ENCODE measurements around the gene LPAR5. TPM values are rescaled to one million over a fixed set of nuclear protein-coding genes. Genes with fewer than 3 reads are reported as not detected.

The LPAR5 gene
- total and polyA plus RNA-seq, 2 donors from 2014 or later = 0.97 to 4.9 TPM

GRCh38 chr12:6647083-6647604 lies 11.4 kb upstream of the LPAR5 start, which contains the start of gene ACRBP:
Gene ACRBP, minus strand, starts transcription at chr12:6647432. Its CDS starts 66 bp downstream, at chr12:6647366.
- intact Hi-C loops (cut with DNase I) = no loop called here
- TF ChIP-seq CTCF (IDR thresholded peaks at IDR 0.05; ENCODE audit: borderline replicate concordance, extremely low read depth, insufficient read depth) = no peak
- FAIRE-seq (no peak), DNase-seq (peak; percentile 72 to 90 (median 84))
- Histone ChIP-seq H3K27me3 (ENCODE audit: control insufficient read depth, insufficient read depth, low read length) (no peaks in the 10 kb centered on the region), H3K9me3 (ENCODE audit: control insufficient read depth in 2 of 3, insufficient read depth in 1 of 3, low read length in 3 of 3) (no peaks in the 10 kb centered on the region), H3K9ac (ENCODE audit: low read length in 3 of 3) (peak within 1 kb of the TSS in 1 of 3 donors; percentile 73), H3K36me3 (ENCODE audit: control insufficient read depth in 2 of 3, insufficient read depth in 3 of 3, low read length in 3 of 3) (peaks cover 3 to 21% (median 14%) of the 10 kb centered on the region in 3 donors), H3K4me1 (ENCODE audit: control insufficient read depth in 2 of 3, insufficient read depth in 2 of 3, low read depth in 1 of 3, low read length in 3 of 3) (peaks cover 0 to 4% (median 0%) of the 10 kb centered on the region in 3 donors), H3K4me3 (ENCODE audit: low read length in 3 of 3) (peak within 1 kb of the TSS; percentile 28 to 51 (median 46)), H3K27ac (ENCODE audit: low read depth in 2 of 2, low read length in 2 of 2) (no peak within 1 kb of the TSS)

- H3K4me3 ChIP-seq (ENCODE audit: low read length in 3 of 3) = peak overlapping the region in 2 of 3 donors; percentile 46 to 51
- no peak for DNase-seq
- no peak for FAIRE-seq
- no peaks in the 10 kb centered on the region for H3K27me3 ChIP-seq (ENCODE audit: control insufficient read depth, insufficient read depth, low read length)
- TF ChIP-seq CTCF (IDR thresholded peaks at IDR 0.05; ENCODE audit: borderline replicate concordance, extremely low read depth, insufficient read depth) = no peak
- H3K27ac ChIP-seq (ENCODE audit: low read depth in 2 of 2, low read length in 2 of 2) = no peak overlapping the region
- intact Hi-C loops (cut with DNase I) = no loop called here
- peaks cover 0 to 4% (median 0%) of the 10 kb centered on the region in 3 donors for H3K4me1 ChIP-seq (ENCODE audit: control insufficient read depth in 2 of 3, insufficient read depth in 2 of 3, low read depth in 1 of 3, low read length in 3 of 3)
- H3K9ac ChIP-seq (ENCODE audit: low read length in 3 of 3) = peak overlapping the region in 1 of 3 donors; percentile 73
- H3K36me3 ChIP-seq (ENCODE audit: control insufficient read depth in 2 of 3, insufficient read depth in 3 of 3, low read length in 3 of 3) = peaks cover 2 to 19% (median 10%) of the 10 kb centered on the region in 3 donors
- H3K9me3 ChIP-seq (ENCODE audit: control insufficient read depth in 2 of 3, insufficient read depth in 1 of 3, low read length in 3 of 3) = no peaks in the 10 kb centered on the region
These were observed 10.7 kb upstream of the LPAR5 start for GRCh38 chr12:6646276-6647082.

GRCh38 chr12:6644903-6645302 lies 9.1 kb upstream of the LPAR5 start:
- Histone ChIP-seq H3K27ac (ENCODE audit: low read depth in 2 of 2, low read length in 2 of 2) (no peak overlapping the region), H3K9ac (ENCODE audit: low read length in 3 of 3) (no peak overlapping the region), H3K4me3 (ENCODE audit: low read length in 3 of 3) (no peak overlapping the region)

More at GRCh38 chr12:6644903-6645302, 9.1 kb upstream of the LPAR5 start:
- Histone ChIP-seq H3K4me1 (ENCODE audit: control insufficient read depth in 2 of 3, insufficient read depth in 2 of 3, low read depth in 1 of 3, low read length in 3 of 3) (peaks cover 0 to 4% (median 0%) of the 10 kb centered on the region in 3 donors), H3K27me3 (ENCODE audit: control insufficient read depth, insufficient read depth, low read length) (no peaks in the 10 kb centered on the region), H3K36me3 (ENCODE audit: control insufficient read depth in 2 of 3, insufficient read depth in 3 of 3, low read length in 3 of 3) (peaks cover 0 to 7% (median 0%) of the 10 kb centered on the region in 3 donors), H3K9me3 (ENCODE audit: control insufficient read depth in 2 of 3, insufficient read depth in 1 of 3, low read length in 3 of 3) (no peaks in the 10 kb centered on the region)
- TF ChIP-seq CTCF (IDR thresholded peaks at IDR 0.05; ENCODE audit: borderline replicate concordance, extremely low read depth, insufficient read depth) = peak; percentile 41
- intact Hi-C loops (cut with DNase I) = no loop called here
- no peak for FAIRE-seq
- peak in 2 of 5 donors; percentile 61 to 68 for DNase-seq

Measured in kidney (tissue), 14 donors.